WTC11 (cell line): Measurements from ENCODE around the gene LYSMD1. TPM values are rescaled to one million over a fixed set of nuclear protein-coding genes. Genes with fewer than 3 reads are reported as not detected.

Source experiments
- ATAC-seq: fragments of 200-7000 bp; cut with Tn5 transposase; 2 replicates; pipeline ENCODE4 v1.10.0; 2021; ENCODE audit warnings: mild to moderate bottlenecking, moderate library complexity
- Bru-seq: library from RNA; stranded (reverse); fragments of 400-500 nt; gene quantifications from one replicate; lab custom pipeline; 2021; lab: Mats Ljungman, UMichigan
- CTCF ChIA-PET: fragments of 300-600 bp; sonication (Branson Sonifier 250); formaldehyde crosslinking; loops from one replicate; lab custom pipeline; 2021; ENCODE audit warnings: antibody characterized with exemption; lab: Charles Lee
- POLR2A ChIA-PET: fragments of 350-600 bp; sonication (Branson Sonifier 250); formaldehyde crosslinking; loops from one replicate; lab custom pipeline; 2021; ENCODE audit warnings: antibody characterized with exemption; lab: Charles Lee
- DNase-seq: peaks from one replicate; pipeline ENCODE4 v3.0.0; 2021; ENCODE audit warnings: low spot score
- H3K27ac Mint-ChIP-seq: 2 replicates; pipeline ENCODE4 v1.8.0; 2021; ENCODE audit warnings: mixed read lengths
- H3K27me3 Mint-ChIP-seq: 2 replicates; pipeline ENCODE4 v1.8.0; 2021; ENCODE audit warnings: low read depth, mild to moderate bottlenecking, moderate library complexity, mixed read lengths
- H3K36me3 Mint-ChIP-seq: 2 replicates; pipeline ENCODE4 v1.8.0; 2021; ENCODE audit warnings: mixed read lengths
- H3K4me1 Mint-ChIP-seq: 2 replicates; pipeline ENCODE4 v1.8.0; 2022; ENCODE audit warnings: mixed read lengths
- H3K4me3 Mint-ChIP-seq: 2 replicates; pipeline ENCODE4 v1.8.0; 2021; ENCODE audit warnings: mild to moderate bottlenecking, moderate library complexity, mixed read lengths
- H3K9me3 Mint-ChIP-seq: 2 replicates; pipeline ENCODE4 v1.8.0; 2021; ENCODE audit warnings: mixed read lengths
- ATF1 ChIP-seq: sonication (generic); formaldehyde crosslinking; IDR thresholded peaks from 2 replicates; pipeline ENCODE4 v1.8.1; 2023; ENCODE audit warnings: mild to moderate bottlenecking, moderate library complexity, missing genetic modification reagents
- CREM ChIP-seq: sonication (generic); formaldehyde crosslinking; IDR thresholded peaks from 2 replicates; pipeline ENCODE4 v1.8.1; 2022; ENCODE audit warnings: mild to moderate bottlenecking, missing genetic modification reagents, moderate library complexity
- ESRRA ChIP-seq: sonication (generic); formaldehyde crosslinking; IDR thresholded peaks from 2 replicates; pipeline ENCODE4 v1.8.1; 2022; ENCODE audit warnings: mild to moderate bottlenecking, missing genetic modification reagents, borderline replicate concordance
- JAZF1 ChIP-seq: fragments of 250-450 bp; sonication (Bioruptor Pico); IDR thresholded peaks from 2 replicates; pipeline ENCODE4 v1.9.0; 2021; ENCODE audit warnings: moderate library complexity, mild to moderate bottlenecking, inconsistent platforms
- KAT7 ChIP-seq: sonication (generic); formaldehyde crosslinking; IDR thresholded peaks from 2 replicates; pipeline ENCODE4 v1.8.1; 2023; ENCODE audit warnings: missing genetic modification reagents, mild to moderate bottlenecking, borderline replicate concordance
- MXD4 ChIP-seq: fragments of 250-450 bp; sonication (Bioruptor Pico); IDR thresholded peaks from 2 replicates; pipeline ENCODE4 v1.8.0; 2021; ENCODE audit warnings: mild to moderate bottlenecking, moderate library complexity, borderline replicate concordance
- NR1H2 ChIP-seq: sonication (generic); formaldehyde crosslinking; IDR thresholded peaks from 2 replicates; pipeline ENCODE4 v1.9.0; 2021; ENCODE audit warnings: mild to moderate bottlenecking, moderate library complexity, missing genetic modification reagents
- RORB ChIP-seq: fragments of 250-450 bp; sonication (Bioruptor Pico); IDR thresholded peaks from 2 replicates; pipeline ENCODE4 v1.9.0; 2021; ENCODE audit warnings: mild to moderate bottlenecking
- SMAD3 ChIP-seq: sonication (generic); formaldehyde crosslinking; IDR thresholded peaks from 2 replicates; pipeline ENCODE4 v1.8.0; 2022; ENCODE audit warnings: missing genetic modification reagents, mild to moderate bottlenecking, borderline replicate concordance
- TEAD1 ChIP-seq: sonication (generic); formaldehyde crosslinking; IDR thresholded peaks from 2 replicates; pipeline ENCODE4 v1.8.0; 2022; ENCODE audit warnings: mild to moderate bottlenecking, missing genetic modification reagents
- ZNF121 ChIP-seq: sonication (generic); formaldehyde crosslinking; IDR thresholded peaks from 2 replicates; pipeline ENCODE4 v1.8.0; 2023; ENCODE audit warnings: missing genetic modification reagents
- long read RNA-seq, 3 experiments: library from RNA in 1 of 3; library from capped mRNA in 1 of 3; library from polyadenylated mRNA in 1 of 3; unstranded in 2 of 3; stranded (forward) in 1 of 3; transcript quantifications; one replicate each; pipeline ENCODE4 v2.0.0, GENCODE V29; 2021
- total RNA-seq: library from RNA; stranded (reverse); gene quantifications from 3 replicates; pipeline ENCODE4 v1.2.3, GENCODE V29; 2021
- TF ChIP-seq, protein P1 (sequence below): sonication (generic); formaldehyde crosslinking; conservative IDR thresholded peaks from 2 replicates; pipeline ENCODE4 v1.8.1; 2023; ENCODE audit warnings: mild to moderate bottlenecking, low read depth, missing genetic modification reagents, moderate library complexity
- TF ChIP-seq, protein P2 (sequence below): fragments of 250-450 bp; sonication (Bioruptor Pico); IDR thresholded peaks from 2 replicates; pipeline ENCODE4 v1.9.0; 2021; ENCODE audit warnings: mild to moderate bottlenecking
- TF ChIP-seq, protein P3 (sequence below): sonication (generic); formaldehyde crosslinking; IDR thresholded peaks from 2 replicates; pipeline ENCODE4 v1.8.1; 2023; ENCODE audit warnings: mild to moderate bottlenecking, missing genetic modification reagents, borderline replicate concordance
- TF ChIP-seq, protein P4 (sequence below): fragments of 250-450 bp; sonication (Bioruptor Pico); conservative IDR thresholded peaks from 2 replicates; pipeline ENCODE4 v1.9.0; 2021; ENCODE audit warnings: mild to moderate bottlenecking
- TF ChIP-seq, protein P5 (sequence below): fragments of 250-450 bp; sonication (Bioruptor Pico); IDR thresholded peaks from 2 replicates; pipeline ENCODE4 v1.9.0; 2021; ENCODE audit warnings: mild to moderate bottlenecking
- TF ChIP-seq, protein P6 (sequence below): sonication (generic); formaldehyde crosslinking; IDR thresholded peaks from 2 replicates; pipeline ENCODE4 v1.8.1; 2023; ENCODE audit warnings: mild to moderate bottlenecking, missing genetic modification reagents, moderate library complexity
- TF ChIP-seq, protein P7 (sequence below): sonication (generic); formaldehyde crosslinking; IDR thresholded peaks from 2 replicates; pipeline ENCODE4 v1.8.1; 2023; ENCODE audit warnings: mild to moderate bottlenecking, missing genetic modification reagents

Gene LYSMD1, protein sequence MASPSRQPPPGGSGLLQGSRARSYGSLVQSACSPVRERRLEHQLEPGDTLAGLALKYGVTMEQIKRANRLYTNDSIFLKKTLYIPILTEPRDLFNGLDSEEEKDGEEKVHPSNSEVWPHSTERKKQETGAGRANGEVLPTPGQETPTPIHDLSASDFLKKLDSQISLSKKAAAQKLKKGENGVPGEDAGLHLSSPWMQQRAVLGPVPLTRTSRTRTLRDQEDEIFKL
- total RNA-seq (6.3 to 7.8 TPM (median 6.9 TPM) in 3 replicates), Bru-seq, nascent RNA (percentile 70 among the genes with signal in this experiment)
- long read RNA-seq, experiment 1, transcript LYSMD1-201 (3 exons, 2,479 nt) = major isoform, 10 of 11 reads
- long read RNA-seq, experiment 1, partial matches to known transcripts = 0 of 11 reads
- long read RNA-seq, experiment 1, other reads (novel, unspliced or antisense) = 1 of 11 reads
- long read RNA-seq, experiment 2, partial matches to known transcripts = 0 of 9 reads
- long read RNA-seq, experiment 2, other reads (novel, unspliced or antisense) = 4 of 9 reads
- long read RNA-seq, experiment 3 = 0 reads

DNA sequence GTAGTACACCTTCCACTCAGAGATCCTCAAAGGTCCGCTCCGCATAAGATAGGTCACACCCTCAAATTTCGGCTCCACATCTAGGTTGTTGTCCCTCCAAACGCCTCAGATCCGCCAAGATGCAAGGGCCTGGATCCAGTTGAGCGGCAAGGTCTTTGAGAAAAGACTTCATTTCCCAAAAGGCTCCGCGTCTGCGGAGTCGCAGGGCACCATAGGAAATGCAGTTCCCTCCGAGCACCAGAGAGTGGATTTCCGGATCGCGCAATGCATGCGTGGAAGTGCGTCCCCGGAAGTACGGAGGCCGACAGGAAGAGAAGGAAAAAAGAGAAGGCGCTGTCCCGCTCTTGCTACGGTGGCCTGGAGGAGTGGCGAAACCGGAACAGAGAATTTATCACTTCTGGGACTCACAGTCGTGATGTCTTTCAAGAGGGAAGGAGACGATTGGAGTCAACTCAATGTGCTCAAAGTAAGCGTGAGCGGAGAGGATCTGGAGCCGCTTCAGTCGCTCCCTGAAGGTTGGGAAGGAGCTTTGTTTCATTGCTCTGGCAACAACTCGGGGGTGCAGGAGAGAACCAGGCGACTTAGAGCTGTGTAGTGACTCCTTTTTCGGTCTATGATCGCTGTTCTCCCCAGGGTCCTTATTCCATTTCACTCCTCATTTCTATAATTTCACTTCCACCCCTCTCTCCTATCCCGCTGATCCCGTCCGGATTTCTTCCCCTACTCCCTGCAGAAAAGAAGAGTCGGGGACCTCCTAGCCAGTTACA lies at the start of gene LYSMD1, which contains the start of gene SCNM1:
Gene LYSMD1 (minus strand): TSS at position 165 of the 767 bp plus-strand sequence. CDS start 644 bp downstream, outside the sequence.
Gene SCNM1 (plus strand): TSS at position 407 of the 767 bp plus-strand sequence. CDS start 9 bp downstream, at position 416.
- H3K27me3 Mint-ChIP-seq = no peaks in the 10 kb centered on the region; the same call in 1 of the 2 replicates
- H3K9me3 Mint-ChIP-seq = no peaks in the 10 kb centered on the region
- peak; percentile 90 for ATAC-seq
- peaks cover 15% of the 10 kb centered on the region for H3K4me1 Mint-ChIP-seq
- ChIA-PET CTCF (interaction anchor here (0.8 to 4.1 kb wide), 11 partner anchors 9 to 628 kb away, joined by 3 to 39 read pairs (median 5); partner anchors contain the start of genes C1orf56, CDC42SE1, GABPB2 and MLLT11), POLR2A (interaction anchor here (0.5 to 1.3 kb wide), 7 partner anchors 21 to 106 kb away, joined by 3 to 5 read pairs (median 3); partner anchors contain the start of genes MLLT11 and VPS72)
- peak within 1 kb of the TSS; percentile 99 for H3K27ac Mint-ChIP-seq
- H3K36me3 Mint-ChIP-seq = peaks cover 28% of the 10 kb centered on the region
- DNase-seq = peak; percentile 92
- peak within 1 kb of the TSS; percentile 99 for H3K4me3 Mint-ChIP-seq
- TF ChIP-seq KAT7 (CRISPR knock-in tag) (0 out of 2 replicates have a peak, but pooled peaks have one; percentile 22), ATF1 (CRISPR knock-in tag) (no peak), ESRRA (CRISPR knock-in tag) (no peak), SMAD3 (CRISPR knock-in tag) (no peak), MXD4 (CRISPR knock-in tag) (no peak), JAZF1 (no peak), TEAD1 (CRISPR knock-in tag) (peak; percentile 79), ZNF121 (CRISPR knock-in tag) (no peak), CREM (CRISPR knock-in tag) (peak; percentile 85), RORB (no peak), NR1H2 (CRISPR knock-in tag) (no peak)
- TF ChIP-seq, protein P1, sequence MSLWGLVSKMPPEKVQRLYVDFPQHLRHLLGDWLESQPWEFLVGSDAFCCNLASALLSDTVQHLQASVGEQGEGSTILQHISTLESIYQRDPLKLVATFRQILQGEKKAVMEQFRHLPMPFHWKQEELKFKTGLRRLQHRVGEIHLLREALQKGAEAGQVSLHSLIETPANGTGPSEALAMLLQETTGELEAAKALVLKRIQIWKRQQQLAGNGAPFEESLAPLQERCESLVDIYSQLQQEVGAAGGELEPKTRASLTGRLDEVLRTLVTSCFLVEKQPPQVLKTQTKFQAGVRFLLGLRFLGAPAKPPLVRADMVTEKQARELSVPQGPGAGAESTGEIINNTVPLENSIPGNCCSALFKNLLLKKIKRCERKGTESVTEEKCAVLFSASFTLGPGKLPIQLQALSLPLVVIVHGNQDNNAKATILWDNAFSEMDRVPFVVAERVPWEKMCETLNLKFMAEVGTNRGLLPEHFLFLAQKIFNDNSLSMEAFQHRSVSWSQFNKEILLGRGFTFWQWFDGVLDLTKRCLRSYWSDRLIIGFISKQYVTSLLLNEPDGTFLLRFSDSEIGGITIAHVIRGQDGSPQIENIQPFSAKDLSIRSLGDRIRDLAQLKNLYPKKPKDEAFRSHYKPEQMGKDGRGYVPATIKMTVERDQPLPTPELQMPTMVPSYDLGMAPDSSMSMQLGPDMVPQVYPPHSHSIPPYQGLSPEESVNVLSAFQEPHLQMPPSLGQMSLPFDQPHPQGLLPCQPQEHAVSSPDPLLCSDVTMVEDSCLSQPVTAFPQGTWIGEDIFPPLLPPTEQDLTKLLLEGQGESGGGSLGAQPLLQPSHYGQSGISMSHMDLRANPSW (CRISPR knock-in tag) = no peak
- TF ChIP-seq, protein P2, sequence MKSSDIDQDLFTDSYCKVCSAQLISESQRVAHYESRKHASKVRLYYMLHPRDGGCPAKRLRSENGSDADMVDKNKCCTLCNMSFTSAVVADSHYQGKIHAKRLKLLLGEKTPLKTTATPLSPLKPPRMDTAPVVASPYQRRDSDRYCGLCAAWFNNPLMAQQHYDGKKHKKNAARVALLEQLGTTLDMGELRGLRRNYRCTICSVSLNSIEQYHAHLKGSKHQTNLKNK = no peak
- TF ChIP-seq, protein P3, sequence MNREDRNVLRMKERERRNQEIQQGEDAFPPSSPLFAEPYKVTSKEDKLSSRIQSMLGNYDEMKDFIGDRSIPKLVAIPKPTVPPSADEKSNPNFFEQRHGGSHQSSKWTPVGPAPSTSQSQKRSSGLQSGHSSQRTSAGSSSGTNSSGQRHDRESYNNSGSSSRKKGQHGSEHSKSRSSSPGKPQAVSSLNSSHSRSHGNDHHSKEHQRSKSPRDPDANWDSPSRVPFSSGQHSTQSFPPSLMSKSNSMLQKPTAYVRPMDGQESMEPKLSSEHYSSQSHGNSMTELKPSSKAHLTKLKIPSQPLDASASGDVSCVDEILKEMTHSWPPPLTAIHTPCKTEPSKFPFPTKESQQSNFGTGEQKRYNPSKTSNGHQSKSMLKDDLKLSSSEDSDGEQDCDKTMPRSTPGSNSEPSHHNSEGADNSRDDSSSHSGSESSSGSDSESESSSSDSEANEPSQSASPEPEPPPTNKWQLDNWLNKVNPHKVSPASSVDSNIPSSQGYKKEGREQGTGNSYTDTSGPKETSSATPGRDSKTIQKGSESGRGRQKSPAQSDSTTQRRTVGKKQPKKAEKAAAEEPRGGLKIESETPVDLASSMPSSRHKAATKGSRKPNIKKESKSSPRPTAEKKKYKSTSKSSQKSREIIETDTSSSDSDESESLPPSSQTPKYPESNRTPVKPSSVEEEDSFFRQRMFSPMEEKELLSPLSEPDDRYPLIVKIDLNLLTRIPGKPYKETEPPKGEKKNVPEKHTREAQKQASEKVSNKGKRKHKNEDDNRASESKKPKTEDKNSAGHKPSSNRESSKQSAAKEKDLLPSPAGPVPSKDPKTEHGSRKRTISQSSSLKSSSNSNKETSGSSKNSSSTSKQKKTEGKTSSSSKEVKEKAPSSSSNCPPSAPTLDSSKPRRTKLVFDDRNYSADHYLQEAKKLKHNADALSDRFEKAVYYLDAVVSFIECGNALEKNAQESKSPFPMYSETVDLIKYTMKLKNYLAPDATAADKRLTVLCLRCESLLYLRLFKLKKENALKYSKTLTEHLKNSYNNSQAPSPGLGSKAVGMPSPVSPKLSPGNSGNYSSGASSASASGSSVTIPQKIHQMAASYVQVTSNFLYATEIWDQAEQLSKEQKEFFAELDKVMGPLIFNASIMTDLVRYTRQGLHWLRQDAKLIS (CRISPR knock-in tag) = no peak
- TF ChIP-seq, protein P4, sequence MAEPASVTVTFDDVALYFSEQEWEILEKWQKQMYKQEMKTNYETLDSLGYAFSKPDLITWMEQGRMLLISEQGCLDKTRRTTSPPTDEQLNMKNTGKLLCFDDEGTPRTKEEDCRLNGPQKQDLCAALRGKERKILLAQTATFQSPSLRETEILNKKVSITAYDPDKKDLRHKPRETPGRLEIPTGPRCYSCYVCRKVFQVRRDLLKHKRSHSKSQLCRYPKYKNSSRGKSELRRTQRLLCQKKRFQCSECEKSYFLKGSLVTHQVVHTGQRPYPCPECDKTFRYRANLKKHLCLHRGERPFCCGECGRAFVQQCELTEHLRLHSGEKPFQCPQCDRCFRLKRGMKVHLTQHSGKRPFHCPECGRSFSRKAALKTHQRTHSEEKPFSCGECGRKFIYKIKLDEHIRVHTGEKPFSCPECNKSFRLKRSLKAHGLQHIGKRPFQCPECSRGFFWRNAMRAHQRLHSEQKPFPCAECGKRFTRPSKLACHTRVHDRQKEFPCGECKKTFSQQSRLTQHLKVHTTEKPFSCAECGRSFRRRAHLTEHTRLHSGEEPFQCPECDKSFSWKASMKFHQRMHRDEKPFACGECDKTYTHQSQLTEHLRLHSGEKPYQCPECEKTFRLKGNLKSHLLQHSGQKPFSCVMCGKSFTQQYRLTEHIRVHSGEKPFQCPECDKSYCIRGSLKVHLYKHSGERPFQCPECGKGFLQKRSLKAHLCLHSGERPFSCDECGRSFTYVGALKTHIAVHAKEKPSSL (CRISPR knock-in tag) = no peak
- TF ChIP-seq, protein P5, sequence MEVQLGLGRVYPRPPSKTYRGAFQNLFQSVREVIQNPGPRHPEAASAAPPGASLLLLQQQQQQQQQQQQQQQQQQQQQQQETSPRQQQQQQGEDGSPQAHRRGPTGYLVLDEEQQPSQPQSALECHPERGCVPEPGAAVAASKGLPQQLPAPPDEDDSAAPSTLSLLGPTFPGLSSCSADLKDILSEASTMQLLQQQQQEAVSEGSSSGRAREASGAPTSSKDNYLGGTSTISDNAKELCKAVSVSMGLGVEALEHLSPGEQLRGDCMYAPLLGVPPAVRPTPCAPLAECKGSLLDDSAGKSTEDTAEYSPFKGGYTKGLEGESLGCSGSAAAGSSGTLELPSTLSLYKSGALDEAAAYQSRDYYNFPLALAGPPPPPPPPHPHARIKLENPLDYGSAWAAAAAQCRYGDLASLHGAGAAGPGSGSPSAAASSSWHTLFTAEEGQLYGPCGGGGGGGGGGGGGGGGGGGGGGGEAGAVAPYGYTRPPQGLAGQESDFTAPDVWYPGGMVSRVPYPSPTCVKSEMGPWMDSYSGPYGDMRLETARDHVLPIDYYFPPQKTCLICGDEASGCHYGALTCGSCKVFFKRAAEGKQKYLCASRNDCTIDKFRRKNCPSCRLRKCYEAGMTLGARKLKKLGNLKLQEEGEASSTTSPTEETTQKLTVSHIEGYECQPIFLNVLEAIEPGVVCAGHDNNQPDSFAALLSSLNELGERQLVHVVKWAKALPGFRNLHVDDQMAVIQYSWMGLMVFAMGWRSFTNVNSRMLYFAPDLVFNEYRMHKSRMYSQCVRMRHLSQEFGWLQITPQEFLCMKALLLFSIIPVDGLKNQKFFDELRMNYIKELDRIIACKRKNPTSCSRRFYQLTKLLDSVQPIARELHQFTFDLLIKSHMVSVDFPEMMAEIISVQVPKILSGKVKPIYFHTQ (CRISPR knock-in tag) = no peak
- TF ChIP-seq, protein P6, sequence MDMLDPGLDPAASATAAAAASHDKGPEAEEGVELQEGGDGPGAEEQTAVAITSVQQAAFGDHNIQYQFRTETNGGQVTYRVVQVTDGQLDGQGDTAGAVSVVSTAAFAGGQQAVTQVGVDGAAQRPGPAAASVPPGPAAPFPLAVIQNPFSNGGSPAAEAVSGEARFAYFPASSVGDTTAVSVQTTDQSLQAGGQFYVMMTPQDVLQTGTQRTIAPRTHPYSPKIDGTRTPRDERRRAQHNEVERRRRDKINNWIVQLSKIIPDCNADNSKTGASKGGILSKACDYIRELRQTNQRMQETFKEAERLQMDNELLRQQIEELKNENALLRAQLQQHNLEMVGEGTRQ (CRISPR knock-in tag) = no peak
- TF ChIP-seq, protein P7, sequence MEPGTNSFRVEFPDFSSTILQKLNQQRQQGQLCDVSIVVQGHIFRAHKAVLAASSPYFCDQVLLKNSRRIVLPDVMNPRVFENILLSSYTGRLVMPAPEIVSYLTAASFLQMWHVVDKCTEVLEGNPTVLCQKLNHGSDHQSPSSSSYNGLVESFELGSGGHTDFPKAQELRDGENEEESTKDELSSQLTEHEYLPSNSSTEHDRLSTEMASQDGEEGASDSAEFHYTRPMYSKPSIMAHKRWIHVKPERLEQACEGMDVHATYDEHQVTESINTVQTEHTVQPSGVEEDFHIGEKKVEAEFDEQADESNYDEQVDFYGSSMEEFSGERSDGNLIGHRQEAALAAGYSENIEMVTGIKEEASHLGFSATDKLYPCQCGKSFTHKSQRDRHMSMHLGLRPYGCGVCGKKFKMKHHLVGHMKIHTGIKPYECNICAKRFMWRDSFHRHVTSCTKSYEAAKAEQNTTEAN = no peak
